ENCODE results near the gene AKAP5. TPM values are rescaled to one million over a fixed set of nuclear protein-coding genes. Genes with fewer than 3 reads are reported as not detected.

The AKAP5 gene
- total RNA-seq, 1 donor from 2014 or later, result 0.19 TPM

DNA sequence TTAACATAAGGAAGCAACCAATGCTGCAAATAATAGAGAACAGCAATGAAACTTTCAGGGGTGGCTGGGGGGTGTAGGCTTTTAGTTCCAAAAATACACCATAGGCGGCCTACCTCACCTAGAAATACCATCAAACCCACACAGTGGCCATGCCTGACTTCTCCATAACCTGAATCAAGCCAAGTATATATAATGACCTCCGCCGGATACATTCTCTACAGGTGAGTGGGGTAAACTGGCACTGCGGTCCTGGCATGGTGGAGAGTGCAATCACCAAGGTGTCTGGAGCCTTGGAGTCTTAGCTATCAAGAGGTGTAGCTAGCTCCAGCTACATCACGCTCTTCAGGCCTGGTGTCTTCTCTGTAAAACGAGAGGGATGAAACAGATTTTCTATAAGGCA, 37.2 kb downstream of the AKAP5 start:
- TF ChIP-seq, protein P1, sequence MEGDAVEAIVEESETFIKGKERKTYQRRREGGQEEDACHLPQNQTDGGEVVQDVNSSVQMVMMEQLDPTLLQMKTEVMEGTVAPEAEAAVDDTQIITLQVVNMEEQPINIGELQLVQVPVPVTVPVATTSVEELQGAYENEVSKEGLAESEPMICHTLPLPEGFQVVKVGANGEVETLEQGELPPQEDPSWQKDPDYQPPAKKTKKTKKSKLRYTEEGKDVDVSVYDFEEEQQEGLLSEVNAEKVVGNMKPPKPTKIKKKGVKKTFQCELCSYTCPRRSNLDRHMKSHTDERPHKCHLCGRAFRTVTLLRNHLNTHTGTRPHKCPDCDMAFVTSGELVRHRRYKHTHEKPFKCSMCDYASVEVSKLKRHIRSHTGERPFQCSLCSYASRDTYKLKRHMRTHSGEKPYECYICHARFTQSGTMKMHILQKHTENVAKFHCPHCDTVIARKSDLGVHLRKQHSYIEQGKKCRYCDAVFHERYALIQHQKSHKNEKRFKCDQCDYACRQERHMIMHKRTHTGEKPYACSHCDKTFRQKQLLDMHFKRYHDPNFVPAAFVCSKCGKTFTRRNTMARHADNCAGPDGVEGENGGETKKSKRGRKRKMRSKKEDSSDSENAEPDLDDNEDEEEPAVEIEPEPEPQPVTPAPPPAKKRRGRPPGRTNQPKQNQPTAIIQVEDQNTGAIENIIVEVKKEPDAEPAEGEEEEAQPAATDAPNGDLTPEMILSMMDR (IDR thresholded peaks at IDR 0.05; ENCODE audit: borderline replicate concordance), result no peak
- Histone ChIP-seq H3K27me3 (ENCODE audit: low read depth) (no peaks in the 10 kb centered on the region), H3K27ac (replicated peaks) (peak overlapping the region; percentile 100), H3K36me3 (no peaks in the 10 kb centered on the region), H3K9me3 (replicated peaks) (no peaks in the 10 kb centered on the region), H3K4me1 (peaks cover 87% of the 10 kb centered on the region), H3K4me3 (peak overlapping the region; percentile 95)
- DNase-seq, result no peak
- intact Hi-C loops (cut with micrococcal nuclease), result no loop called here

GRCh38 chr14:64502887-64503433, 37.7 kb downstream of the AKAP5 start:
- Histone ChIP-seq H3K4me3 (peak overlapping the region; percentile 95), H3K27me3 (ENCODE audit: low read depth) (no peaks in the 10 kb centered on the region), H3K4me1 (peaks cover 90% of the 10 kb centered on the region), H3K9me3 (replicated peaks) (no peaks in the 10 kb centered on the region), H3K27ac (replicated peaks) (peak overlapping the region; percentile 100), H3K36me3 (no peaks in the 10 kb centered on the region)
- no peak for DNase-seq
- intact Hi-C loops (cut with micrococcal nuclease), result no loop called here
- TF ChIP-seq, protein P1 (IDR thresholded peaks at IDR 0.05; ENCODE audit: borderline replicate concordance), result no peak

DNA sequence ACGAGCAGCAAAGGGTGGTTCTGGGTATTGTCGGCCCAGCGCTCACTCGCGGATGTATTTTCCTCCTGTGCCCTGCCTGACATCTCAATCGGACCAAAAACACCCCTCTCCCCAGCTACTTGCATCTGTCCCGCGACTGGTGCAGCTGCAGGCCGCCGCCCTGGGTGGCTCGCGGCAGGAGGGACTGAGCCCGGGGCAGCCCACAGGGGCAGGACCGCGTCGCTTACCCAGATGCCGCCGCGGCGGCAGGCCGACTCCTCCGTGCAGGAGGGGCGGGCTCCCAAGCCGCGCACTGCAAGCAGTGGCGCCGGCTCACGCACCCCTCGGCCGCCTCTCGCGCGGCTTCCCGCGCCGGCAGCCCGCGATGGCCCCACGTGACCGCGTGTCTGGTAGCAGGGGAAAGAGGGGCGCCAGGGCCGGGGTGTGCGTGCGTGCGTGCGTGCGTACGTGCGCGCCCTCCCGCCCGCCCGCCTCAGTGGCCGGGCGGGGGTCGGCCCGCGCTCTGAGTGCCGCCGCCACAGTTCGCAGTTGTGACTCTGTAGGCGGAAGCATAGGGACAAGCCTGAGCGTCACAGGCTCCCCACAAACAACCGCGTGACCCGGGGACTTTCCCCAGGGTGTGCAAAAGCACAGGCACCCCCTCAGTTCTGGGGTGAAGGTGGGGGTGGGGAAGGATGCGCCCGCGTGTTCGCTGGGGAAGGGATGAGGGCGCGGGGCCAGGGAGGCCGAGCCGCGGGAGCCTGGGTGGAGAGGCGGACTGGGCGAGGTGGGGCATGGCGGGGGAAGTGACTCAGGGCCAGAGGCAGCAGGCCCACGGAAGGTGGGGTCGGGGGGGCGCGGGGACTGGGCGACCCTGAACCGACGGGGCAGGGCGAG, 38.4 kb downstream of the AKAP5 start, which contains the start of gene ZBTB25:
Gene ZBTB25 (minus strand): TSS at position 405 of the 876 bp plus-strand sequence. CDS start 13,305 bp downstream, outside the sequence.
- Histone ChIP-seq H3K27ac (replicated peaks) (peak within 1 kb of the TSS; percentile 100), H3K4me3 (peak within 1 kb of the TSS; percentile 95), H3K4me1 (peaks cover 93% of the 10 kb centered on the region), H3K27me3 (ENCODE audit: low read depth) (no peaks in the 10 kb centered on the region), H3K36me3 (no peaks in the 10 kb centered on the region), H3K9me3 (replicated peaks) (no peaks in the 10 kb centered on the region)
- intact Hi-C loops (cut with micrococcal nuclease), result no loop called here
- TF ChIP-seq, protein P1 (IDR thresholded peaks at IDR 0.05; ENCODE audit: borderline replicate concordance), result no peak
- peak; percentile 90 for DNase-seq

- intact Hi-C loops (cut with micrococcal nuclease), result no loop called here
- Histone ChIP-seq H3K4me3 (peak within 1 kb of the TSS; percentile 95), H3K9me3 (replicated peaks) (no peaks in the 10 kb centered on the region), H3K4me1 (peaks cover 100% of the 10 kb centered on the region), H3K27me3 (ENCODE audit: low read depth) (no peaks in the 10 kb centered on the region), H3K27ac (replicated peaks) (peak within 1 kb of the TSS; percentile 100), H3K36me3 (no peaks in the 10 kb centered on the region)
- TF ChIP-seq, protein P1 (IDR thresholded peaks at IDR 0.05; ENCODE audit: borderline replicate concordance), result no peak
- DNase-seq, result peak; percentile 89
Measured at GRCh38 chr14:64504310-64504896, 39.1 kb downstream of the AKAP5 start, which contains the start of gene ZBTB1. Gene ZBTB1 (plus strand): TSS chr14:64504770. CDS start chr14:64521505, 16,735 bp downstream.
